B cell (primary cell): ENCODE data around the gene IGF1R.

Source experiments
- CTCF ChIP-seq: fragments of 200-600 bp; IDR thresholded peaks from one replicate; pipeline ENCODE4 v1.8.0; 2022; ENCODE audit warnings: antibody characterized with exemption, mild to moderate bottlenecking
- EZH2 ChIP-seq: IDR thresholded peaks from 2 replicates; pipeline ENCODE4 v1.6.1; 2012; ENCODE audit warnings: borderline replicate concordance, low read depth, mild to moderate bottlenecking, moderate library complexity, low read length; ENCODE audit not compliant: insufficient read depth, poor library complexity, severe bottlenecking

GRCh38 chr15:98809273-98809672 lies 160.9 kb downstream of the IGF1R start:
- TF ChIP-seq CTCF (no peak), EZH2 (no peak)
